Colonic mucosa (tissue), 4 donors: ENCODE data around the gene LAMC3. TPM values are rescaled to one million over a fixed set of nuclear protein-coding genes. Genes with fewer than 3 reads are reported as not detected.

ENCODE experiments used
- DNase-seq: peaks from one replicate; pipeline ENCODE4 v3.0.0-alpha.2; 2020
- H3K27ac ChIP-seq: fragments of 200-600 bp; one replicate; pipeline ENCODE4 v1.8.0; 2021
- H3K27me3 ChIP-seq: fragments of 200-600 bp; one replicate; pipeline ENCODE4 v1.8.0; 2021
- H3K36me3 ChIP-seq: fragments of 200-600 bp; one replicate; pipeline ENCODE4 v1.8.0; 2021
- H3K4me1 ChIP-seq: fragments of 200-600 bp; one replicate; pipeline ENCODE4 v1.8.0; 2021; ENCODE audit warnings: mild to moderate bottlenecking
- H3K4me3 ChIP-seq: fragments of 200-600 bp; one replicate; pipeline ENCODE4 v1.8.0; 2021
- H3K9ac ChIP-seq, 2 donors: one replicate each; pipeline ENCODE4 v1.7.0; 2013; ENCODE audit warnings: control low read depth in 2 of 2, low read depth in 2 of 2, low read length in 2 of 2
- H3K9me3 ChIP-seq: fragments of 200-600 bp; one replicate; pipeline ENCODE4 v1.8.0; 2021
- intact Hi-C: fragments of 100-400 bp; cut with DNase I; formaldehyde crosslinking; loops from one replicate; pipeline ENCODE4 v1.14.1; 2022
- total RNA-seq, 2 donors: library from RNA; stranded (reverse); fragmentation: NEBNext Ultra II Directional in 1 of 2; extraction: Animal tissue kit (Norgen Biotek cat#: 25700) in 1 of 2; gene quantifications; one replicate each; pipeline ENCODE4 v1.2.1, GENCODE V29; 2021
- TF ChIP-seq, protein P1 (sequence below): fragments of 200-600 bp; IDR thresholded peaks from one replicate; pipeline ENCODE4 v1.8.0; 2022; ENCODE audit warnings: antibody characterized with exemption, mild to moderate bottlenecking
- donor health status: healthy.
- donor health status: DM: no; HTN: no; CAD: no.
- donor health status: DM: no; HTN: no; CAD: no.

Gene LAMC3
- total RNA-seq, 2 donors from 2014 or later: 0.67 to 1.9 TPM

- Histone ChIP-seq H3K4me3 (no peak overlapping the region), H3K9ac (no peak overlapping the region), H3K27me3 (no peaks in the 10 kb centered on the region), H3K9me3 (no peaks in the 10 kb centered on the region), H3K4me1 (no peaks in the 10 kb centered on the region), H3K27ac (no peak overlapping the region), H3K36me3 (no peaks in the 10 kb centered on the region)
- intact Hi-C loops: no loop called here
- no peak for DNase-seq
- TF ChIP-seq, protein P1, sequence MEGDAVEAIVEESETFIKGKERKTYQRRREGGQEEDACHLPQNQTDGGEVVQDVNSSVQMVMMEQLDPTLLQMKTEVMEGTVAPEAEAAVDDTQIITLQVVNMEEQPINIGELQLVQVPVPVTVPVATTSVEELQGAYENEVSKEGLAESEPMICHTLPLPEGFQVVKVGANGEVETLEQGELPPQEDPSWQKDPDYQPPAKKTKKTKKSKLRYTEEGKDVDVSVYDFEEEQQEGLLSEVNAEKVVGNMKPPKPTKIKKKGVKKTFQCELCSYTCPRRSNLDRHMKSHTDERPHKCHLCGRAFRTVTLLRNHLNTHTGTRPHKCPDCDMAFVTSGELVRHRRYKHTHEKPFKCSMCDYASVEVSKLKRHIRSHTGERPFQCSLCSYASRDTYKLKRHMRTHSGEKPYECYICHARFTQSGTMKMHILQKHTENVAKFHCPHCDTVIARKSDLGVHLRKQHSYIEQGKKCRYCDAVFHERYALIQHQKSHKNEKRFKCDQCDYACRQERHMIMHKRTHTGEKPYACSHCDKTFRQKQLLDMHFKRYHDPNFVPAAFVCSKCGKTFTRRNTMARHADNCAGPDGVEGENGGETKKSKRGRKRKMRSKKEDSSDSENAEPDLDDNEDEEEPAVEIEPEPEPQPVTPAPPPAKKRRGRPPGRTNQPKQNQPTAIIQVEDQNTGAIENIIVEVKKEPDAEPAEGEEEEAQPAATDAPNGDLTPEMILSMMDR: no peak
Measured at GRCh38 chr9:131050831-131051230, 41.9 kb downstream of the LAMC3 start.

DNA sequence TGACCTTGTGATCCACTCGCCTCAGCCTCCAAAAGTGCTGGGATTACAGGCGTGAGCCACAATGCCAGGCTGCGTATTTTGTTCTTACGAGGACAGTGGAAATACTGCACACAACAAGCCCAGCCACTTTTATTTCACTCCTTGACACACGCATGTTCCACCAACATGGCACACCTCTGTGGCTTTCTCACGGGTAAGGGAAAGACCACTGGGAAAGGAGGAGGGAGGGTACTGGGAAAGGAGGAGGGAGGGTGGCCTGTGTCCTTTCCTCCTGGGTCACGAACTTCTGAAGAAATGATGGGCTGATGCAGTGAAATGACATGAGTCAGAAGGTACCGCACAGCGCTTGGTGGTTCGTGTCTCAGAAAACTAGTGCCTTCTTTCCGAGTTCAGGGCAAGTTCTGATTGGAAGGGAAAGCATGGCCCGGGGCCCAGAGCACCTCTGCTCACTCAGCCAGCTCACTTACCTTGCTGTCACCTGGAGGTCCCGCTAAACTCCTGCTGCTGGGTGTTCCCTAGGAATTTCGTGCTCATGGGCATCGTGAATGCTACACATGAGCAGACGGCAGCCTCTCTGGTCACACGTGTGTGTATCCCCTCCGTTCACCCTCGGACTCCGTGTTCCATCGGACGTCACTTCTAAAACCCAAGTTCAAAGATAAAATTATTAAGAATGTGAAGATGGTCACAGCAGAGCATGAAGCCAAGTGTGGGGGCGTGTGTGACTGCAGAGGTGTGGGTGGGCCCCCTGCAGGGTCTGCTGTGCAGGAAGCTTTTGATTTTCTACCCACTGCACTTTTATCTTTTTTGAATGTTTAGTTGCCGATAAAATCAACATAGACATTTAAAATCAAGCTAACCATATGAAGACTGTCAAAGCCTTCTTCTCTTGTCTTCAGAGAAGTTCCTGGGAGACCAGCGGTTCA lies 42.9 kb downstream of the LAMC3 start:
- no peak for DNase-seq
- H3K4me3 ChIP-seq: no peak overlapping the region
- TF ChIP-seq, protein P1: no peak
- H3K9ac ChIP-seq: no peak overlapping the region
- H3K27me3 ChIP-seq: no peaks in the 10 kb centered on the region
- H3K36me3 ChIP-seq: no peaks in the 10 kb centered on the region
- H3K27ac ChIP-seq: no peak overlapping the region
- H3K4me1 ChIP-seq: no peaks in the 10 kb centered on the region
- H3K9me3 ChIP-seq: no peaks in the 10 kb centered on the region
- intact Hi-C loops: no loop called here

GRCh38 chr9:131053896-131054295 lies 44.9 kb downstream of the LAMC3 start:
- DNase-seq: no peak
- Histone ChIP-seq H3K9ac (no peak overlapping the region), H3K9me3 (no peaks in the 10 kb centered on the region), H3K27me3 (no peaks in the 10 kb centered on the region), H3K4me3 (no peak overlapping the region), H3K36me3 (no peaks in the 10 kb centered on the region), H3K4me1 (no peaks in the 10 kb centered on the region), H3K27ac (no peak overlapping the region)
- TF ChIP-seq, protein P1: no peak
- intact Hi-C loops: no loop called here

- intact Hi-C loops: loop anchor here (5.0 kb wide), 1 partner anchor 280 kb away; no protein-coding TSS in a partner anchor
- Histone ChIP-seq H3K36me3 (no peaks in the 10 kb centered on the region), H3K4me3 (no peak overlapping the region), H3K27me3 (no peaks in the 10 kb centered on the region), H3K4me1 (no peaks in the 10 kb centered on the region), H3K27ac (no peak overlapping the region), H3K9ac (no peak overlapping the region), H3K9me3 (no peaks in the 10 kb centered on the region)
- DNase-seq: no peak
- TF ChIP-seq, protein P1: no peak
Measured at GRCh38 chr9:131056781-131057506, 48.0 kb downstream of the LAMC3 start.

- intact Hi-C loops: no loop called here
- Histone ChIP-seq H3K9me3 (no peaks in the 10 kb centered on the region), H3K27me3 (no peaks in the 10 kb centered on the region), H3K4me1 (no peaks in the 10 kb centered on the region), H3K36me3 (no peaks in the 10 kb centered on the region), H3K27ac (no peak overlapping the region), H3K4me3 (no peak overlapping the region), H3K9ac (no peak overlapping the region)
- no peak for DNase-seq
- TF ChIP-seq, protein P1: no peak
Measured at GRCh38 chr9:131060900-131061630, 52.1 kb downstream of the LAMC3 start.
